Skin of body (tissue), 1 donor: ENCODE data around the gene ZNF518B. TPM values are rescaled to one million over a fixed set of nuclear protein-coding genes. Genes with fewer than 3 reads are reported as not detected.

Source experiments
- total RNA-seq: library from RNA; depleted of rRNA; stranded (reverse); fragments of >200 nt; gene quantifications from one replicate; pipeline ENCODE4 v1.2.3, GENCODE V29; 2014

ZNF518B gene
- total RNA-seq, 1 donor from 2014 or later: 32.3 TPM

Other genes with a start within 250 kb of the ZNF518B start
- 0.10 TPM for gene CLNK, start 227.3 kb upstream of the ZNF518B start, total RNA-seq